A549 (cell line): ENCODE data around the gene RERGL.

Experiments used
- CBX2 ChIP-seq: fragments of 200-600 bp; sonication (generic); IDR thresholded peaks from 2 replicates; pipeline ENCODE4 v1.6.1; 2016; ENCODE audit warnings: low read depth, mild to moderate bottlenecking, borderline replicate concordance
- CTCF ChIP-seq: fragments of >200 bp; sonication (Bioruptor Twin); formaldehyde crosslinking; IDR thresholded peaks from 3 replicates; pipeline ENCODE4 v1.5.1; 2016
- HMGXB4 ChIP-seq: fragments of 250-450 bp; sonication (Bioruptor Pico); IDR thresholded peaks from 2 replicates; pipeline ENCODE4 v1.5.0; 2021; ENCODE audit warnings: mild to moderate bottlenecking, moderate library complexity, borderline replicate concordance
- POLR2A ChIP-seq: IDR thresholded peaks from 2 replicates; pipeline ENCODE4 v1.6.1; 2012; ENCODE audit warnings: mild to moderate bottlenecking, low read length
- RAD21 ChIP-seq, 2 experiments: fragments of >200 bp in 1 of 2; sonication (Bioruptor Twin) in 1 of 2; formaldehyde crosslinking in 1 of 2; IDR thresholded peaks in 1 of 2; conservative IDR thresholded peaks in 1 of 2; 2 replicates in 1 of 2; 3 replicates in 1 of 2; pipeline ENCODE4 v1.6.1; 2012 to 2018; ENCODE audit warnings: inconsistent platforms in 1 of 2
- RNF2 ChIP-seq: fragments of 200-600 bp; sonication (generic); IDR thresholded peaks from 2 replicates; pipeline ENCODE4 v1.6.1; 2016; ENCODE audit warnings: low read depth, mild to moderate bottlenecking, antibody characterized with exemption, moderate library complexity, borderline replicate concordance
- SMC3 ChIP-seq: fragments of >200 bp; sonication (Bioruptor Twin); formaldehyde crosslinking; IDR thresholded peaks from 3 replicates; pipeline ENCODE4 v1.6.1; 2018; ENCODE audit warnings: inconsistent platforms

GRCh38 chr12:18120899-18121298 lies 30.9 kb upstream of the RERGL start:
- no peak for TF ChIP-seq CTCF
- TF ChIP-seq SMC3, result no peak
- TF ChIP-seq POLR2A, result no peak
- TF ChIP-seq RNF2, result no peak
- TF ChIP-seq RAD21 (conservative IDR thresholded peaks at IDR 0.05 in 1 of 2, IDR thresholded peaks at IDR 0.05 in 1 of 2), result no peak
- no peak for TF ChIP-seq CBX2
- TF ChIP-seq HMGXB4 (CRISPR knock-in tag), result no peak
